ENCODE data around the gene HNRNPA1L2. TPM values are rescaled to one million over a fixed set of nuclear protein-coding genes. Genes with fewer than 3 reads are reported as not detected.
"Not testable (repeated sequence)": the region's sequence is repeated elsewhere in the genome, so short reads cannot be mapped to it uniquely, and the experiment has no call there.

The HNRNPA1L2 gene
- polyA plus RNA-seq (2011; rRNA removed) (5.0 and 6.9 TPM in 2 replicates), polyA minus RNA-seq (2011; rRNA and poly(A)+ RNA removed) (1.5 and 2.1 TPM in 2 replicates)

DNA sequence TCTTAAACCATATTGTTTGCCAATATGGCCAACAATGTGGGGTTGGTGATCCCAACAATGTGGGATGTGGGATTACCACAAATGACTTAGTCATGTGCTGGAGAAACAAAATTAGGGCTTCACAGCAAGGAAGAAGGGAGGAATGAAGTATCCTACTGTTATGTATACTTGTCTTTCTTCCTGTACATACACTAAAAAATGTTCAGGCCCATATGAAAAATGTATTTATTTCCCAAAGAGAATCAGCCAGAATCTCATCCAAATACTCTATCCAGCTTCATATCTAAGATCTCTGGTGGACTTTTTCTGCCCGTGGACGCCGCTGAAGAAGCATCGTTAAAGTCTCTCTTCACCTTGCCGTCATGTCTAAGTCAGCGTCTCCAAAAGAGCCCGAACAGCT is at the start of gene HNRNPA1L2:
Gene HNRNPA1L2 (plus strand): TSS at position 301 of the 400 bp plus-strand sequence. CDS start 62 bp downstream, at position 363.
- CTCF ChIA-PET, result no interaction called here
- TF ChIP-seq, protein P1, sequence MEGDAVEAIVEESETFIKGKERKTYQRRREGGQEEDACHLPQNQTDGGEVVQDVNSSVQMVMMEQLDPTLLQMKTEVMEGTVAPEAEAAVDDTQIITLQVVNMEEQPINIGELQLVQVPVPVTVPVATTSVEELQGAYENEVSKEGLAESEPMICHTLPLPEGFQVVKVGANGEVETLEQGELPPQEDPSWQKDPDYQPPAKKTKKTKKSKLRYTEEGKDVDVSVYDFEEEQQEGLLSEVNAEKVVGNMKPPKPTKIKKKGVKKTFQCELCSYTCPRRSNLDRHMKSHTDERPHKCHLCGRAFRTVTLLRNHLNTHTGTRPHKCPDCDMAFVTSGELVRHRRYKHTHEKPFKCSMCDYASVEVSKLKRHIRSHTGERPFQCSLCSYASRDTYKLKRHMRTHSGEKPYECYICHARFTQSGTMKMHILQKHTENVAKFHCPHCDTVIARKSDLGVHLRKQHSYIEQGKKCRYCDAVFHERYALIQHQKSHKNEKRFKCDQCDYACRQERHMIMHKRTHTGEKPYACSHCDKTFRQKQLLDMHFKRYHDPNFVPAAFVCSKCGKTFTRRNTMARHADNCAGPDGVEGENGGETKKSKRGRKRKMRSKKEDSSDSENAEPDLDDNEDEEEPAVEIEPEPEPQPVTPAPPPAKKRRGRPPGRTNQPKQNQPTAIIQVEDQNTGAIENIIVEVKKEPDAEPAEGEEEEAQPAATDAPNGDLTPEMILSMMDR (IDR thresholded peaks at IDR 0.05; ENCODE audit: insufficient read depth, low read depth, low read length), result no peak

DNA sequence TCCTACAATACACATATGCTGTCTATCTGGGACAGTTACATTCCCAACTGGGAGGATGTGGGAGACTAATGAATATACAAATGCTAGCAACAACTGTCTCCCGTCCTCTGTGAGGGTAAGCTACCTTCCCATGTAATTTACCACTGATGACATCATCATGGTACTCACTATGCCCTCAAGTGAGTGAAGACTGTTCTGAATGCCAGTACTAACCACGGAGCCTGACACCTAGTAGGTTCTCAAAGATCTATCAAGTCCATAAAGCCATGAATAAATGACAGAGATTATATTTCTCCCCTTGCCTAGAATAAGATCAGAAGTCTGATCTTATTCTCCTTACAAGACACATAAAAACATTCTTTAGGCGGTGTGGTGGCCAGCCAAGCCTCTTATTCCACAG is 49.1 kb upstream of the HNRNPA1L2 start:
- CTCF ChIA-PET; DNase-seq (ENCODE audit: low read depth); H3K4me3 ChIP-seq (ENCODE audit: low read depth, low read length); POLR2A ChIA-PET; H3K27me3 ChIP-seq (ENCODE audit: control insufficient read depth, insufficient read depth, low read length); H3K36me3 ChIP-seq (ENCODE audit: control insufficient read depth, insufficient read depth, low read length): not testable (repeated sequence)

More for the DNA sequence above, at the start of gene HNRNPA1L2:
- Histone ChIP-seq H3K27me3 (ENCODE audit: control insufficient read depth, insufficient read depth, low read length) (no peaks in the 10 kb centered on the region), H3K36me3 (ENCODE audit: control insufficient read depth, insufficient read depth, low read length) (peaks cover 3% of the 10 kb centered on the region), H3K4me3 (ENCODE audit: low read depth, low read length) (no peak within 1 kb of the TSS)
- POLR2A ChIA-PET, result no interaction called here
- no peak for DNase-seq (ENCODE audit: low read depth)

- CTCF ChIA-PET, POLR2A ChIA-PET: not testable (repeated sequence)
Measured at GRCh38 chr13:52593812-52594211, 48.4 kb upstream of the HNRNPA1L2 start.

GRCh38 chr13:52594295-52594694 is 47.9 kb upstream of the HNRNPA1L2 start:
- H3K36me3 ChIP-seq (ENCODE audit: control insufficient read depth, insufficient read depth, low read length); DNase-seq (ENCODE audit: low read depth); H3K4me3 ChIP-seq (ENCODE audit: low read depth, low read length); POLR2A ChIA-PET; CTCF ChIA-PET; H3K27me3 ChIP-seq (ENCODE audit: control insufficient read depth, insufficient read depth, low read length): not testable (repeated sequence)

More at GRCh38 chr13:52593812-52594211, 48.4 kb upstream of the HNRNPA1L2 start:
- not testable (repeated sequence) for H3K36me3 ChIP-seq (ENCODE audit: control insufficient read depth, insufficient read depth, low read length); H3K27me3 ChIP-seq (ENCODE audit: control insufficient read depth, insufficient read depth, low read length); DNase-seq (ENCODE audit: low read depth); H3K4me3 ChIP-seq (ENCODE audit: low read depth, low read length)

- H3K4me3 ChIP-seq (ENCODE audit: low read depth, low read length), result no peak overlapping the region
- POLR2A ChIA-PET, result no interaction called here
- CTCF ChIA-PET, result interaction anchor here (1.0 kb wide), 1 partner anchor 55 kb away, joined by 3 read pairs; the partner anchor contains the start of gene SUGT1
- DNase-seq (ENCODE audit: low read depth), result no peak
- H3K27me3 ChIP-seq (ENCODE audit: control insufficient read depth, insufficient read depth, low read length), result no peaks in the 10 kb centered on the region
- H3K36me3 ChIP-seq (ENCODE audit: control insufficient read depth, insufficient read depth, low read length), result no peaks in the 10 kb centered on the region
- TF ChIP-seq, protein P1 (IDR thresholded peaks at IDR 0.05; ENCODE audit: insufficient read depth, low read depth, low read length), result no peak
Measured at GRCh38 chr13:52597676-52598075, 44.6 kb upstream of the HNRNPA1L2 start.

GRCh38 chr13:52599037-52599847 is 43.0 kb upstream of the HNRNPA1L2 start:
- TF ChIP-seq, protein P1 (IDR thresholded peaks at IDR 0.05; ENCODE audit: insufficient read depth, low read depth, low read length), result no peak
- Histone ChIP-seq H3K4me3 (ENCODE audit: low read depth, low read length) (peak overlapping the region; percentile 60), H3K27me3 (ENCODE audit: control insufficient read depth, insufficient read depth, low read length) (no peaks in the 10 kb centered on the region), H3K36me3 (ENCODE audit: control insufficient read depth, insufficient read depth, low read length) (no peaks in the 10 kb centered on the region)
- ChIA-PET POLR2A (interaction anchor here (0.7 kb wide), 1 partner anchor 53 kb away, joined by 4 read pairs; the partner anchor contains the start of gene SUGT1), CTCF (interaction anchor here (1.9 to 2.1 kb wide), 2 partner anchors 11 to 54 kb away, joined by 6 to 7 read pairs; partner anchors contain the start of gene SUGT1)
- no peak for DNase-seq (ENCODE audit: low read depth)
